ENCODE results near the gene KLF3. TPM values are rescaled to one million over a fixed set of nuclear protein-coding genes. Genes with fewer than 3 reads are reported as not detected.

KLF3 gene
- total RNA-seq, 2 donors from 2014 or later = 30.6 to 32.0 TPM

GRCh38 chr4:38678078-38678477 lies 14.1 kb downstream of the KLF3 start:
- Histone ChIP-seq H3K27me3 (no peaks in the 10 kb centered on the region), H3K9me3 (no peaks in the 10 kb centered on the region), H3K4me3 (no peak overlapping the region), H3K36me3 (replicated peaks in 1 of 2; ENCODE audit: insufficient read depth in 1 of 2, low read depth in 2 of 2) (peaks cover 0 to 12% of the 10 kb centered on the region in 2 donors), H3K27ac (no peak overlapping the region), H3K4me1 (peaks cover 44% of the 10 kb centered on the region)
- intact Hi-C loops (cut with DNase I) = loop anchor here (5.0 kb wide), 1 partner anchor 611 kb away; no protein-coding TSS in a partner anchor
- 48 to 51% methylated on average over 5 of the region's 5 CpGs for WGBS, 2 donors
- DNase-seq (no peak), ATAC-seq (no peak)
- TF ChIP-seq POLR2A (IDR thresholded peaks at IDR 0.05) = no peak
- TF ChIP-seq CTCF (IDR thresholded peaks at IDR 0.05) = no peak

- DNase-seq = no peak
- no peak for ATAC-seq
- H3K36me3 ChIP-seq (replicated peaks in 1 of 2; ENCODE audit: insufficient read depth in 1 of 2, low read depth in 2 of 2) = peaks cover 0 to 14% of the 10 kb centered on the region in 2 donors
- intact Hi-C loops (cut with DNase I) = loop anchor here (5.0 kb wide), 1 partner anchor 613 kb away; no protein-coding TSS in a partner anchor
- no peak for TF ChIP-seq POLR2A (IDR thresholded peaks at IDR 0.05)
- TF ChIP-seq CTCF (IDR thresholded peaks at IDR 0.05) = no peak
- H3K27me3 ChIP-seq = no peaks in the 10 kb centered on the region
- H3K4me1 ChIP-seq = peaks cover 31% of the 10 kb centered on the region
- H3K9me3 ChIP-seq = no peaks in the 10 kb centered on the region
- H3K4me3 ChIP-seq = no peak overlapping the region
- no peak overlapping the region for H3K27ac ChIP-seq
- WGBS, 2 donors = 89 to 93% methylated on average over 8 of the region's 8 CpGs
Observed at GRCh38 chr4:38679921-38680320, 15.9 kb downstream of the KLF3 start.

GRCh38 chr4:38681281-38681991 lies 17.4 kb downstream of the KLF3 start:
- intact Hi-C loops (cut with DNase I) = no loop called here
- no peak for DNase-seq
- TF ChIP-seq CTCF (IDR thresholded peaks at IDR 0.05) = no peak
- TF ChIP-seq POLR2A (IDR thresholded peaks at IDR 0.05) = no peak
- peaks cover 22% of the 10 kb centered on the region for H3K4me1 ChIP-seq
- no peak overlapping the region for H3K4me3 ChIP-seq
- H3K9me3 ChIP-seq = no peaks in the 10 kb centered on the region
- no peak overlapping the region for H3K27ac ChIP-seq
- peaks cover 0 to 14% of the 10 kb centered on the region in 2 donors for H3K36me3 ChIP-seq (replicated peaks in 1 of 2; ENCODE audit: insufficient read depth in 1 of 2, low read depth in 2 of 2)
- no peak for ATAC-seq
- H3K27me3 ChIP-seq = no peaks in the 10 kb centered on the region
- 72 to 76% methylated on average over 12 of the region's 12 CpGs for WGBS, 2 donors

- H3K27ac ChIP-seq = no peak overlapping the region
- DNase-seq (no peak), ATAC-seq (no peak)
- H3K36me3 ChIP-seq (replicated peaks in 1 of 2; ENCODE audit: insufficient read depth in 1 of 2, low read depth in 2 of 2) = peaks cover 0 to 14% of the 10 kb centered on the region in 2 donors
- no peak overlapping the region for H3K4me3 ChIP-seq
- H3K4me1 ChIP-seq = peaks cover 22% of the 10 kb centered on the region
- no peak for TF ChIP-seq POLR2A (IDR thresholded peaks at IDR 0.05)
- no peak for TF ChIP-seq CTCF (IDR thresholded peaks at IDR 0.05)
- 82 to 85% methylated on average over 5 of the region's 5 CpGs for WGBS, 2 donors
- H3K9me3 ChIP-seq = no peaks in the 10 kb centered on the region
- intact Hi-C loops (cut with DNase I) = no loop called here
- no peaks in the 10 kb centered on the region for H3K27me3 ChIP-seq
Observed at GRCh38 chr4:38682336-38682735, 18.3 kb downstream of the KLF3 start.

GRCh38 chr4:38683276-38683675 lies 19.3 kb downstream of the KLF3 start:
- 75 to 82% methylated on average over 3 of the region's 3 CpGs for WGBS, 2 donors
- Histone ChIP-seq H3K4me1 (peaks cover 13% of the 10 kb centered on the region), H3K36me3 (replicated peaks in 1 of 2; ENCODE audit: insufficient read depth in 1 of 2, low read depth in 2 of 2) (peaks cover 0 to 14% of the 10 kb centered on the region in 2 donors), H3K27me3 (no peaks in the 10 kb centered on the region), H3K27ac (peak overlapping the region in 1 of 4 donors; percentile 17), H3K9me3 (no peaks in the 10 kb centered on the region), H3K4me3 (no peak overlapping the region)
- DNase-seq = no peak
- ATAC-seq = no peak
- intact Hi-C loops (cut with DNase I) = no loop called here
- TF ChIP-seq CTCF (IDR thresholded peaks at IDR 0.05) (no peak), POLR2A (IDR thresholded peaks at IDR 0.05) (no peak)
